Sigmoid colon (tissue), 7 donors: ENCODE measurements around the gene CASR. TPM values are rescaled to one million over a fixed set of nuclear protein-coding genes. Genes with fewer than 3 reads are reported as not detected.

Experiments used
- DNase-seq: peaks from one replicate; pipeline ENCODE4 v3.0.0-alpha.2; 2019
- H3K27ac ChIP-seq, 4 donors: fragments of 200-600 bp; sonication (generic); one replicate each; pipeline ENCODE4 v1.5.1; 2016 to 2019; ENCODE audit warnings: mild to moderate bottlenecking in 1 of 4
- H3K27me3 ChIP-seq, 3 donors: fragments of 200-600 bp; sonication (generic); one replicate each; pipeline ENCODE4 v1.5.1; 2019; ENCODE audit warnings: mild to moderate bottlenecking in 1 of 3
- H3K36me3 ChIP-seq, 4 donors: fragments of 200-600 bp; sonication (generic); one replicate each; pipeline ENCODE4 v1.5.1; 2016 to 2019
- H3K4me1 ChIP-seq, 4 donors: fragments of 200-600 bp; sonication (generic); one replicate each; pipeline ENCODE4 v1.5.1; 2017 to 2019
- H3K4me3 ChIP-seq, 4 donors: fragments of 200-600 bp; sonication (generic); one replicate each; pipeline ENCODE4 v1.5.1; 2017 to 2019; ENCODE audit warnings: mild to moderate bottlenecking in 2 of 4, moderate library complexity in 1 of 4
- H3K9me3 ChIP-seq, 4 donors: fragments of 200-600 bp in 3 of 4; sonication (generic) in 3 of 4; one replicate each; pipeline versions ENCODE4 v1.5.1 to v1.6.1; 2013 to 2019
- CTCF ChIP-seq, 4 experiments: fragments of 450-650 bp in 3 of 4; fragments of 200-600 bp in 1 of 4; IDR thresholded peaks; one replicate each; pipeline ENCODE4 v1.5.1; 2016 to 2019; ENCODE audit warnings: antibody characterized with exemption in 4 of 4, mild to moderate bottlenecking in 3 of 4, moderate library complexity in 2 of 4
- EP300 ChIP-seq, 4 donors: sonication (generic); formaldehyde crosslinking; IDR thresholded peaks; one replicate each; pipeline ENCODE4 v1.6.1; 2017; ENCODE audit warnings: antibody characterized with exemption in 4 of 4
- POLR2A ChIP-seq, 2 donors: fragments of 450-650 bp; IDR thresholded peaks; one replicate each; pipeline ENCODE4 v1.6.1; 2016; ENCODE audit warnings: antibody characterized with exemption in 2 of 2, mild to moderate bottlenecking in 2 of 2, moderate library complexity in 2 of 2
- POLR2AphosphoS5 ChIP-seq, 4 donors: sonication (generic); formaldehyde crosslinking; IDR thresholded peaks; one replicate each; pipeline ENCODE4 v1.6.1; 2017; ENCODE audit warnings: antibody characterized with exemption in 4 of 4
- WGBS, 2 donors: extraction: QIAGEN DNeasy Blood & Tissue Kit; methylation state at CpG; one replicate each; pipeline ENCODE4 v1.1.7; 2013; 5-methylcytosine and 5-hydroxymethylcytosine counted together
- intact Hi-C: fragments of 100-400 bp; cut with DNase I; formaldehyde crosslinking; loops from one replicate; pipeline ENCODE4 v1.15.1; 2023
- polyA plus RNA-seq, 3 donors: library from polyadenylated mRNA; stranded (reverse); fragments of 200-250 nt; gene quantifications; one replicate each; pipeline ENCODE4 v1.2.3, GENCODE V29; 2013
- total RNA-seq, 4 donors: library from RNA; depleted of rRNA; stranded (reverse); fragments of >200 nt; gene quantifications; one replicate each; pipeline ENCODE4 v1.1.0, GENCODE V29; 2016
- donor health status: healthy with polysubstance abuse.
- donor health status: Bipolar disorder and iron deficiency.
- donor health status: healthy.

The CASR gene
- total and polyA plus RNA-seq, 7 donors, result under 0.01 to 0.14 (median under 0.01) TPM; not detected in 2

- Histone ChIP-seq H3K9me3 (no peaks in the 10 kb centered on the region), H3K27ac (no peak overlapping the region), H3K36me3 (no peaks in the 10 kb centered on the region), H3K27me3 (no peaks in the 10 kb centered on the region), H3K4me1 (no peaks in the 10 kb centered on the region), H3K4me3 (no peak overlapping the region)
- TF ChIP-seq POLR2A (IDR thresholded peaks at IDR 0.05), result no peak
- no peak for TF ChIP-seq CTCF (IDR thresholded peaks at IDR 0.05)
- no peak for TF ChIP-seq EP300 (IDR thresholded peaks at IDR 0.05)
- TF ChIP-seq POLR2AphosphoS5 (IDR thresholded peaks at IDR 0.05), result no peak
- no peak for DNase-seq
- 76 to 82% methylated on average over 4 of the region's 4 CpGs for WGBS, 2 donors
- intact Hi-C loops, result no loop called here
Measured at GRCh38 chr3:122208579-122208978, 25.1 kb downstream of the CASR start.

GRCh38 chr3:122213650-122214049 is 30.2 kb downstream of the CASR start:
- intact Hi-C loops, result no loop called here
- Histone ChIP-seq H3K27me3 (no peaks in the 10 kb centered on the region), H3K36me3 (no peaks in the 10 kb centered on the region), H3K27ac (no peak overlapping the region), H3K9me3 (no peaks in the 10 kb centered on the region), H3K4me1 (no peaks in the 10 kb centered on the region), H3K4me3 (no peak overlapping the region)
- no peak for DNase-seq
- TF ChIP-seq EP300 (IDR thresholded peaks at IDR 0.05) (no peak), CTCF (IDR thresholded peaks at IDR 0.05) (no peak), POLR2A (IDR thresholded peaks at IDR 0.05) (no peak), POLR2AphosphoS5 (IDR thresholded peaks at IDR 0.05) (no peak)
- 65 to 69% methylated on average over 2 of the region's 2 CpGs for WGBS, 2 donors

GRCh38 chr3:122214711-122215110 is 31.2 kb downstream of the CASR start:
- Histone ChIP-seq H3K36me3 (no peaks in the 10 kb centered on the region), H3K27ac (no peak overlapping the region), H3K9me3 (no peaks in the 10 kb centered on the region), H3K4me1 (no peaks in the 10 kb centered on the region), H3K4me3 (no peak overlapping the region), H3K27me3 (no peaks in the 10 kb centered on the region)
- no peak for TF ChIP-seq POLR2A (IDR thresholded peaks at IDR 0.05)
- TF ChIP-seq EP300 (IDR thresholded peaks at IDR 0.05), result no peak
- TF ChIP-seq POLR2AphosphoS5 (IDR thresholded peaks at IDR 0.05), result no peak
- TF ChIP-seq CTCF (IDR thresholded peaks at IDR 0.05), result no peak
- WGBS, 2 donors, result 63 to 65% methylated on average over 4 of the region's 4 CpGs
- intact Hi-C loops, result no loop called here
- DNase-seq, result no peak

GRCh38 chr3:122215592-122216298 is 32.3 kb downstream of the CASR start:
- WGBS, 2 donors, result 81 to 89% methylated on average over 2 of the region's 2 CpGs
- TF ChIP-seq EP300 (IDR thresholded peaks at IDR 0.05) (no peak), CTCF (IDR thresholded peaks at IDR 0.05) (no peak), POLR2A (IDR thresholded peaks at IDR 0.05) (no peak), POLR2AphosphoS5 (IDR thresholded peaks at IDR 0.05) (no peak)
- intact Hi-C loops, result no loop called here

GRCh38 chr3:122217901-122218300 is 34.4 kb downstream of the CASR start:
- WGBS, 2 donors, result 98 to 100% methylated on average over 1 of the region's 1 CpG
- intact Hi-C loops, result no loop called here
- DNase-seq, result no peak

More at GRCh38 chr3:122215592-122216298, 32.3 kb downstream of the CASR start:
- Histone ChIP-seq H3K27ac (no peak overlapping the region), H3K27me3 (no peaks in the 10 kb centered on the region), H3K9me3 (no peaks in the 10 kb centered on the region), H3K4me1 (no peaks in the 10 kb centered on the region), H3K36me3 (no peaks in the 10 kb centered on the region), H3K4me3 (no peak overlapping the region)
- DNase-seq, result no peak

More at GRCh38 chr3:122217901-122218300, 34.4 kb downstream of the CASR start:
- H3K4me1 ChIP-seq, result no peaks in the 10 kb centered on the region
- no peak overlapping the region for H3K4me3 ChIP-seq
- H3K27me3 ChIP-seq, result no peaks in the 10 kb centered on the region
- no peak overlapping the region for H3K27ac ChIP-seq
- TF ChIP-seq POLR2AphosphoS5 (IDR thresholded peaks at IDR 0.05) (no peak), POLR2A (IDR thresholded peaks at IDR 0.05) (no peak), CTCF (IDR thresholded peaks at IDR 0.05) (no peak)
- H3K9me3 ChIP-seq, result no peaks in the 10 kb centered on the region
- H3K36me3 ChIP-seq, result no peaks in the 10 kb centered on the region
